Fibroblast of mammary gland (primary cell): Measurements from ENCODE around the gene LARP4B.
"Not testable (repeated sequence)": the region's sequence is repeated elsewhere in the genome, so short reads cannot be mapped to it uniquely, and the experiment has no call there.

Experiments
- DNase-seq: peaks from one replicate; pipeline ENCODE4 v3.0.0-alpha.2; 2010; ENCODE audit warnings: low read depth
- H3K4me3 ChIP-seq: 2 replicates; pipeline ENCODE4 v1.5.1; 2011; ENCODE audit warnings: low read depth, mild to moderate bottlenecking, low read length, moderate library complexity; ENCODE audit not compliant: control insufficient read depth
- TF ChIP-seq, protein P1 (sequence below): conservative IDR thresholded peaks from 2 replicates; pipeline ENCODE4 v1.5.1; 2011; ENCODE audit warnings: low read depth, low read length, inconsistent platforms; ENCODE audit not compliant: control insufficient read depth, insufficient read depth

Gene LARP4B

DNA sequence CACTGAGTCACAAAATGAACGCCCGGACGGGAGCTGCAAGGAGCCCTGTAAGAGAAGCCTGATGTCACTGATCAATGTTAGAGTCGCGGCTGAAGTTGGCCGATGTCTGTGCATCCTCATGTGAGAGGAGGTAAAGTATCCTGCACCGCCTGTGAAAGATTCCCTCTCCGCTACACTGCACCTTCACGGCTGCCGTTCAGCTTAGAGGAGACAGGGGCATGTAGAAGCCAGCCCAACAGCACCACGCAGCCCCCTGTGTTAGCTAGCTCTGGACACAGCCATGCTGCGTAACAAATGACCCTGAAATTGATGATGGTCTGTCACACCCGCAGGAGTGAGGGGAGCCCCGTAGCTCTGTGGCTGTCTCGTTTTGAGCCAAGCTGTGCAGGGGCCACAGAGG, 160.5 kb downstream of the LARP4B start:
- DNase-seq: no peak
- TF ChIP-seq, protein P1, sequence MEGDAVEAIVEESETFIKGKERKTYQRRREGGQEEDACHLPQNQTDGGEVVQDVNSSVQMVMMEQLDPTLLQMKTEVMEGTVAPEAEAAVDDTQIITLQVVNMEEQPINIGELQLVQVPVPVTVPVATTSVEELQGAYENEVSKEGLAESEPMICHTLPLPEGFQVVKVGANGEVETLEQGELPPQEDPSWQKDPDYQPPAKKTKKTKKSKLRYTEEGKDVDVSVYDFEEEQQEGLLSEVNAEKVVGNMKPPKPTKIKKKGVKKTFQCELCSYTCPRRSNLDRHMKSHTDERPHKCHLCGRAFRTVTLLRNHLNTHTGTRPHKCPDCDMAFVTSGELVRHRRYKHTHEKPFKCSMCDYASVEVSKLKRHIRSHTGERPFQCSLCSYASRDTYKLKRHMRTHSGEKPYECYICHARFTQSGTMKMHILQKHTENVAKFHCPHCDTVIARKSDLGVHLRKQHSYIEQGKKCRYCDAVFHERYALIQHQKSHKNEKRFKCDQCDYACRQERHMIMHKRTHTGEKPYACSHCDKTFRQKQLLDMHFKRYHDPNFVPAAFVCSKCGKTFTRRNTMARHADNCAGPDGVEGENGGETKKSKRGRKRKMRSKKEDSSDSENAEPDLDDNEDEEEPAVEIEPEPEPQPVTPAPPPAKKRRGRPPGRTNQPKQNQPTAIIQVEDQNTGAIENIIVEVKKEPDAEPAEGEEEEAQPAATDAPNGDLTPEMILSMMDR: no peak
- H3K4me3 ChIP-seq: no peak overlapping the region

DNA sequence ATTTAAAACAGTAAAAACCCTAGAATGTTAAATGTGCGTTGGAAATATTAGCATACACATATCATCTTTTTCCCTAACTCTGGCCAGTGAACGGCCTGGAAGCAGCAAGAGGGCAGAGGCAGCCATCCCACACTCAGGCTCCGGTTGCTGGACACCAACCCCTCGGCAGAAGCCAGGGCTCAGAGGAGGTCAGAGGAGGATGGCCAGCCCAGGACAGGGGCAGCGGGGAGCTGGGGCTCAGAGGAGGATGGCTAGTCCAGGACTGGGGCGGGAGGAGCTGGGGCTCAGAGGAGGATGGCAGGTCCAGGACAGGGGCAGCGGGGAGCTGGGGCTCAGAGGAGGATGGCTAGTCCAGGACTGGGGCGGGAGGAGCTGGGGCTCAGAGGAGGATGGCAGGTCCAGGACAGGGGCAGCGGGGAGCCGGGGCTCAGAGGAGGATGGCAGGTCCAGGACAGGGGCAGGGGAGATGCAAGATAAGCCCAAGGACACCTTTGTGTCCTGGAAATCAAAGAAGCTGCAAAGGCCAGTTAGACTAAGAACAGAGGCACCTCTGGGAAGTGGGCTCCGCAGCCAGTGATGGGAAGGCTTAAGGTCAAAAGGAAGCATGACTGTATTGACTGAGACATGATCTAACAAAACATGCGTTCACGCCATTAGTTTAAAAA, 161.3 kb downstream of the LARP4B start:
- DNase-seq, H3K4me3 ChIP-seq: not testable (repeated sequence)

GRCh38 chr10:767794-768193, 163.7 kb downstream of the LARP4B start:
- no peak overlapping the region for H3K4me3 ChIP-seq
- DNase-seq: no peak
- TF ChIP-seq, protein P1: no peak

- DNase-seq: no peak
- H3K4me3 ChIP-seq: no peak overlapping the region
- TF ChIP-seq, protein P1: no peak
Observed at GRCh38 chr10:767211-767610, 164.3 kb downstream of the LARP4B start.

DNA sequence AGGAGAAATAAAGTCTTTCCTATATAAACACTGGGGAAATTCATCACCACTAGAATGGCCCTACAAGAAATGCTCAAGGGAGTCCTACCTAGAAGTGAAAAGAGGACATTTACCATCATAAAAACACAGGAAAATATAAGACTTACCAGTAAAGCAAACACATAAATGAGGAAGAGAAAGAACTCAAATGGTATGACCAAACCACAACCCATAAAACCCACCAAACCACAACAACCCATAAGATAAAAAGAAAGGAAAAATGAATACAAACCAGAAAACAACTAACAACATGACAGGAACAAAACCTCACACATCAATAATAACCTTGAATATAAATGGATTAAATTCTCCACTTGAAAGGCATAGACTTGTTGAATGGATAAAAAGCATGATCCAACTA, 170.1 kb downstream of the LARP4B start:
- no peak for DNase-seq
- TF ChIP-seq, protein P1: no peak
- H3K4me3 ChIP-seq: no peak overlapping the region

- H3K4me3 ChIP-seq: no peak overlapping the region
- TF ChIP-seq, protein P1: no peak
- DNase-seq: no peak
Observed at GRCh38 chr10:760622-761021, 170.9 kb downstream of the LARP4B start.

DNA sequence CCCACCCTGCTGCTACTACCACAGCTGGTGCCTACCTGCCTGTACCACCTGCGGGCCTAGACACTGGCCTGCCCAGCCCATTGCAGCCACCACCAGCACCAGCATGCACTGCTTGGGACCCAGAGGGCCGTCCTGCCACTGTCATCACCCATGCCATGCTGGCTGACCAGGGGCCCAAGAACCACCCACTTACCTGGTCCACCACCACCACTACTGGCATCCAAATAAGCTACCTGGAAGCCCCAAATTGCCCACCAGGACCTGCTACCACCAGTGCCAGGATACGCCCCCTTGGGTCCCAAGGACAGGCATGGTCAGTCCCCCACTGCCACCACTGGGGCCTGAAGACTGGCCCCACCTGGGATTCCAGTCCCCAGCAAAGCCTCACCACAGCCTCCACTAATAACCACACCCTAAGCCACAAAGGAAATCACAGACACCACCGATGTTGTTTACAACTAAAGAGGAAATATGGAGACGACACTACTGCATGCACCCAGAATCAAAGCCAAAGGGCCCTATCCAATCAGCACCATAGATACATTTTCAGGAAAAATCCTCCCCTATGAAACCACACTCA, 171.5 kb downstream of the LARP4B start:
- no peak for DNase-seq
- TF ChIP-seq, protein P1: no peak
- no peak overlapping the region for H3K4me3 ChIP-seq
